HG03442 (cell line): Measurements from ENCODE around the gene TRPM4.
"Not testable (repeated sequence)": the region's sequence is repeated elsewhere in the genome, so short reads cannot be mapped to it uniquely, and the experiment has no call there.

Experiments used
- ATAC-seq: cut with Tn5 transposase; IDR thresholded peaks from one replicate; pipeline ENCODE4 v1.9.1; 2021; ENCODE audit warnings: mild to moderate bottlenecking, moderate library complexity; ENCODE audit not compliant: unreplicated experiment

Gene TRPM4

GRCh38 chr19:49186108-49186507 lies 28.5 kb downstream of the TRPM4 start:
- no peak for ATAC-seq

GRCh38 chr19:49188626-49189200 lies 31.1 kb downstream of the TRPM4 start:
- no peak for ATAC-seq

GRCh38 chr19:49189259-49189658 lies 31.7 kb downstream of the TRPM4 start:
- ATAC-seq: no peak

- ATAC-seq: no peak
Measured at GRCh38 chr19:49190781-49191180, 33.2 kb downstream of the TRPM4 start.

- no peak for ATAC-seq
Measured at GRCh38 chr19:49193822-49194394, 36.3 kb downstream of the TRPM4 start.

GRCh38 chr19:49194408-49194807 lies 36.8 kb downstream of the TRPM4 start:
- no peak for ATAC-seq

- no peak for ATAC-seq
Measured at GRCh38 chr19:49196527-49197240, 39.1 kb downstream of the TRPM4 start.

- no peak for ATAC-seq
Measured at GRCh38 chr19:49200238-49200862, 42.8 kb downstream of the TRPM4 start.

- ATAC-seq: no peak
Measured at GRCh38 chr19:49201042-49201441, 43.5 kb downstream of the TRPM4 start.

GRCh38 chr19:49205114-49205513 lies 47.5 kb downstream of the TRPM4 start:
- no peak for ATAC-seq

GRCh38 chr19:49209502-49209901 lies 51.9 kb downstream of the TRPM4 start:
- ATAC-seq: not testable (repeated sequence)

- no peak for ATAC-seq
Measured at GRCh38 chr19:49210108-49210900, 52.7 kb downstream of the TRPM4 start.

GRCh38 chr19:49210901-49211451 lies 53.4 kb downstream of the TRPM4 start:
- ATAC-seq: no peak

GRCh38 chr19:49212016-49212701 lies 54.6 kb downstream of the TRPM4 start:
- ATAC-seq: no peak

- ATAC-seq: no peak
Measured at GRCh38 chr19:49213791-49214190, 56.2 kb downstream of the TRPM4 start.

GRCh38 chr19:49214701-49215100 lies 57.1 kb downstream of the TRPM4 start:
- no peak for ATAC-seq

GRCh38 chr19:49216071-49216470 lies 58.5 kb downstream of the TRPM4 start:
- no peak for ATAC-seq

- ATAC-seq: no peak
Measured at GRCh38 chr19:49217382-49217781, 59.8 kb downstream of the TRPM4 start.

- no peak for ATAC-seq
Measured at GRCh38 chr19:49222011-49222410, 64.4 kb downstream of the TRPM4 start.

GRCh38 chr19:49222528-49222927 lies 64.9 kb downstream of the TRPM4 start:
- no peak for ATAC-seq
